ENCODE measurements around the gene DCX. TPM values are rescaled to one million over a fixed set of nuclear protein-coding genes. Genes with fewer than 3 reads are reported as not detected.

Gene DCX
- total and polyA plus RNA-seq, 9 of the 15 experiments (the other 6 are each of a cell fraction or from before 2014, with no cell fraction given) = not detected

- Histone ChIP-seq H4K20me1 (replicated peaks; ENCODE audit: control insufficient read depth, insufficient read depth, low read length) (no peaks in the 10 kb centered on the region), H3K27ac (ENCODE audit: extremely low read depth, low read depth, low read length) (no peak overlapping the region), H2AFZ (ENCODE audit: low read depth, low read length) (no peak overlapping the region), H3K9me3 (replicated peaks; ENCODE audit: control insufficient read depth, insufficient read depth, low read depth, low read length) (no peaks in the 10 kb centered on the region), H3K79me2 (ENCODE audit: control insufficient read depth, insufficient read depth, low read length) (no peaks in the 10 kb centered on the region), H3K4me3 (no peak overlapping the region), H3K4me2 (ENCODE audit: insufficient read depth, low read length) (no peak overlapping the region), H3K27me3 (ENCODE audit: control insufficient read depth in 2 of 2, insufficient read depth in 2 of 2, low read length in 2 of 2) (no peaks in the 10 kb centered on the region), H3K36me3 (ENCODE audit: control insufficient read depth, insufficient read depth, low read length) (no peaks in the 10 kb centered on the region), H3K9me1 (ENCODE audit: control insufficient read depth, insufficient read depth, low read length) (no peaks in the 10 kb centered on the region), H3K9ac (ENCODE audit: insufficient read depth in 1 of 2, low read depth in 2 of 2, low read length in 2 of 2) (no peak overlapping the region), H3K4me1 (replicated peaks in 1 of 2; ENCODE audit: control insufficient read depth in 2 of 2, insufficient read depth in 2 of 2, low read length in 2 of 2) (no peaks in the 10 kb centered on the region)
- DNase-seq (ENCODE audit: extremely low read depth in 1 of 4, low spot score in 3 of 4) (no peak), ATAC-seq (no peak), FAIRE-seq (no peak)
- ChIA-PET CTCF (ENCODE audit: low intra/inter-chr PET ratio) (no interaction called here), POLR2A (interaction anchor here (0.7 kb wide), 1 partner anchor 580 kb away, joined by 3 read pairs; no protein-coding TSS in a partner anchor)
- TF ChIP-seq IRF2 (CRISPR knock-in tag; IDR thresholded peaks at IDR 0.05) = no peak
- TF ChIP-seq HSF4 (CRISPR knock-in tag; IDR thresholded peaks at IDR 0.05; ENCODE audit: borderline replicate concordance) = no peak
- TF ChIP-seq SETDB1 (IDR thresholded peaks at IDR 0.05; ENCODE audit: low read length) = no peak
- in situ Hi-C loops (cut with MboI) (no loop called here), intact Hi-C loops (cut with micrococcal nuclease) (no loop called here)
- no TSS peak for BruUV-seq (replicated peaks)
- WGBS (ENCODE audit: insufficient coverage, low coverage, missing lambda C conversion rate) = 0% methylated on average over 1 of the region's 1 CpG
These were observed 75.9 kb downstream of the DCX start for GRCh38 chrX:111336141-111336540.

- CTCF ChIA-PET (ENCODE audit: low intra/inter-chr PET ratio) = no interaction called here
- Histone ChIP-seq H3K27ac (ENCODE audit: extremely low read depth, low read depth, low read length) (no peak overlapping the region), H3K27me3 (ENCODE audit: control insufficient read depth in 2 of 2, insufficient read depth in 2 of 2, low read length in 2 of 2) (no peaks in the 10 kb centered on the region), H2AFZ (ENCODE audit: low read depth, low read length) (no peak overlapping the region), H3K4me3 (no peak overlapping the region), H3K4me2 (ENCODE audit: insufficient read depth, low read length) (no peak overlapping the region), H3K4me1 (replicated peaks in 1 of 2; ENCODE audit: control insufficient read depth in 2 of 2, insufficient read depth in 2 of 2, low read length in 2 of 2) (no peaks in the 10 kb centered on the region), H3K9ac (ENCODE audit: insufficient read depth in 1 of 2, low read depth in 2 of 2, low read length in 2 of 2) (no peak overlapping the region), H4K20me1 (replicated peaks; ENCODE audit: control insufficient read depth, insufficient read depth, low read length) (no peaks in the 10 kb centered on the region), H3K9me3 (replicated peaks; ENCODE audit: control insufficient read depth, insufficient read depth, low read depth, low read length) (no peaks in the 10 kb centered on the region), H3K9me1 (ENCODE audit: control insufficient read depth, insufficient read depth, low read length) (no peaks in the 10 kb centered on the region), H3K79me2 (ENCODE audit: control insufficient read depth, insufficient read depth, low read length) (no peaks in the 10 kb centered on the region), H3K36me3 (ENCODE audit: control insufficient read depth, insufficient read depth, low read length) (no peaks in the 10 kb centered on the region)
- POLR2A ChIA-PET = no interaction called here
- FAIRE-seq (no peak), DNase-seq (ENCODE audit: extremely low read depth in 1 of 4, low spot score in 3 of 4) (no peak), ATAC-seq (no peak)
- in situ Hi-C loops (cut with MboI) (no loop called here), intact Hi-C loops (cut with micrococcal nuclease) (no loop called here)
- TF ChIP-seq RNF219 (CRISPR knock-in tag; IDR thresholded peaks at IDR 0.05) (no peak), CAMTA2 (CRISPR knock-in tag; conservative IDR thresholded peaks at IDR 0.05) (no peak), TFAM (CRISPR knock-in tag; conservative IDR thresholded peaks at IDR 0.05) (no peak), ZZZ3 (IDR thresholded peaks at IDR 0.05) (no peak)
- no TSS peak for BruUV-seq (replicated peaks)
These were observed 82.6 kb downstream of the DCX start for GRCh38 chrX:111329370-111329769.

All from K562 (cell line).